H9 (cell line): ENCODE results near the gene FAF1. TPM values are rescaled to one million over a fixed set of nuclear protein-coding genes. Genes with fewer than 3 reads are reported as not detected.

Experiments used
- DNase-seq: peaks from one replicate; pipeline ENCODE4 v3.0.0-alpha.2; 2017
- H2AFZ ChIP-seq: one replicate; pipeline ENCODE4 v1.6.1; 2013; ENCODE audit warnings: mild to moderate bottlenecking, low read length, control low read depth, moderate library complexity
- H2AK5ac ChIP-seq: 2 replicates; pipeline ENCODE4 v1.6.1; 2013; ENCODE audit warnings: low read length, control low read depth, mixed read lengths; ENCODE audit not compliant: insufficient read length
- H2BK120ac ChIP-seq: one replicate; pipeline ENCODE4 v1.6.1; 2013; ENCODE audit warnings: low read depth, mild to moderate bottlenecking, low read length, control low read depth, inconsistent platforms; ENCODE audit not compliant: poor library complexity, severe bottlenecking
- H2BK12ac ChIP-seq: 2 replicates; pipeline ENCODE4 v1.6.1; 2013; ENCODE audit warnings: low read length, control low read depth, mixed read lengths, low read depth; ENCODE audit not compliant: insufficient read length
- H2BK15ac ChIP-seq: 2 replicates; pipeline ENCODE4 v1.6.1; 2013; ENCODE audit warnings: low read depth, low read length, control low read depth
- H2BK20ac ChIP-seq: one replicate; pipeline ENCODE4 v1.6.1; 2013; ENCODE audit warnings: low read depth, mild to moderate bottlenecking, low read length, control low read depth, inconsistent platforms; ENCODE audit not compliant: poor library complexity, severe bottlenecking
- H2BK5ac ChIP-seq: 2 replicates; pipeline ENCODE4 v1.6.1; 2013; ENCODE audit warnings: low read length, control low read depth, mixed read lengths; ENCODE audit not compliant: insufficient read length
- H3K14ac ChIP-seq: 2 replicates; pipeline ENCODE4 v1.6.1; 2013; ENCODE audit warnings: low read length, control low read depth; ENCODE audit not compliant: insufficient read depth
- H3K18ac ChIP-seq: 2 replicates; pipeline ENCODE4 v1.6.1; 2013; ENCODE audit warnings: low read depth, mild to moderate bottlenecking, mixed read lengths, low read length, control low read depth; ENCODE audit not compliant: insufficient read length
- H3K23ac ChIP-seq: 2 replicates; pipeline ENCODE4 v1.6.1; 2013; ENCODE audit warnings: low read length, control low read depth, mixed read lengths, low read depth; ENCODE audit not compliant: insufficient read length
- H3K23me2 ChIP-seq: 2 replicates; pipeline ENCODE4 v1.6.1; 2013; ENCODE audit warnings: low read depth, mild to moderate bottlenecking, mixed read lengths, low read length, control low read depth; ENCODE audit not compliant: insufficient read length, poor library complexity, severe bottlenecking
- H3K27ac ChIP-seq: 2 replicates; pipeline ENCODE4 v1.5.1; 2013; ENCODE audit warnings: low read length, control low read depth, mixed read lengths, low read depth; ENCODE audit not compliant: insufficient read length
- H3K27me3 ChIP-seq: 2 replicates; pipeline ENCODE4 v1.6.1; 2013; ENCODE audit warnings: low read length, control low read depth, inconsistent platforms; ENCODE audit not compliant: insufficient read depth
- H3K4ac ChIP-seq: 2 replicates; pipeline ENCODE4 v1.6.1; 2013; ENCODE audit warnings: low read depth, mild to moderate bottlenecking, control low read depth, inconsistent platforms, low read length, moderate library complexity
- H3K4me1 ChIP-seq: 2 replicates; pipeline ENCODE4 v1.6.1; 2013; ENCODE audit warnings: low read length, control low read depth, inconsistent platforms; ENCODE audit not compliant: insufficient read depth
- H3K4me2 ChIP-seq: 2 replicates; pipeline ENCODE4 v1.6.1; 2013; ENCODE audit warnings: low read length, control low read depth, mixed read lengths; ENCODE audit not compliant: insufficient read length, insufficient read depth
- H3K56ac ChIP-seq: 2 replicates; pipeline ENCODE4 v1.6.1; 2013; ENCODE audit warnings: low read depth, mild to moderate bottlenecking, mixed read lengths, low read length, control low read depth; ENCODE audit not compliant: insufficient read length
- H3K79me1 ChIP-seq: 2 replicates; pipeline ENCODE4 v1.6.1; 2013; ENCODE audit warnings: low read depth, mild to moderate bottlenecking, moderate library complexity, low read length, control low read depth, inconsistent platforms; ENCODE audit not compliant: insufficient read depth, poor library complexity, severe bottlenecking
- H3K79me2 ChIP-seq: 2 replicates; pipeline ENCODE4 v1.6.1; 2013; ENCODE audit warnings: low read length, control low read depth, inconsistent platforms; ENCODE audit not compliant: insufficient read depth
- H3K9ac ChIP-seq: 2 replicates; pipeline ENCODE4 v1.6.1; 2013; ENCODE audit warnings: low read length, control low read depth, mixed read lengths; ENCODE audit not compliant: insufficient read length; ENCODE audit errors: extremely low read depth
- H3K9me3 ChIP-seq: one replicate; pipeline ENCODE4 v1.6.1; 2013; ENCODE audit warnings: low read depth, low read length, inconsistent platforms; ENCODE audit not compliant: control insufficient read depth
- H3T11ph ChIP-seq: one replicate; pipeline ENCODE4 v1.6.1; 2013; ENCODE audit warnings: mild to moderate bottlenecking, low read length, control low read depth, inconsistent platforms
- H4K20me1 ChIP-seq: one replicate; pipeline ENCODE4 v1.6.1; 2013; ENCODE audit not compliant: control insufficient read depth, insufficient read length, insufficient read depth
- H4K5ac ChIP-seq: 2 replicates; pipeline ENCODE4 v1.6.1; 2013; ENCODE audit warnings: low read depth, mild to moderate bottlenecking, mixed read lengths, low read length, control low read depth; ENCODE audit not compliant: insufficient read length
- H4K8ac ChIP-seq: replicated peaks from 2 replicates; pipeline ENCODE4 v1.6.1; 2013; ENCODE audit warnings: low read length, control low read depth, mixed read lengths, low read depth; ENCODE audit not compliant: insufficient read length
- H4K91ac ChIP-seq: 2 replicates; pipeline ENCODE4 v1.6.1; 2013; ENCODE audit warnings: low read depth, mild to moderate bottlenecking, moderate library complexity, mixed read lengths, low read length, control low read depth; ENCODE audit not compliant: insufficient read length
- H3K27ac Mint-ChIP-seq, 3 experiments: 2 replicates in 2 of 3; 3 replicates in 1 of 3; pipeline ENCODE4 v1.8.0; 2020 to 2021; ENCODE audit warnings: mixed read lengths in 3 of 3, mild to moderate bottlenecking in 1 of 3, moderate library complexity in 1 of 3
- H3K27me3 Mint-ChIP-seq: 2 replicates; pipeline ENCODE4 v1.8.0; 2021; ENCODE audit warnings: low read depth, mild to moderate bottlenecking, moderate library complexity, mixed read lengths
- H3K36me3 Mint-ChIP-seq, 3 experiments: 2 replicates in 2 of 3; 3 replicates in 1 of 3; pipeline ENCODE4 v1.8.0; 2020 to 2021; ENCODE audit warnings: low read depth in 3 of 3, mixed read lengths in 3 of 3; ENCODE audit not compliant: insufficient read depth in 1 of 3
- H3K4me1 Mint-ChIP-seq, 2 experiments: 2 replicates each; pipeline ENCODE4 v1.8.0; 2020; ENCODE audit warnings: mixed read lengths in 2 of 2
- H3K4me3 Mint-ChIP-seq, 2 experiments: 2 replicates in 1 of 2; 3 replicates in 1 of 2; pipeline ENCODE4 v1.8.0; 2020 to 2021; ENCODE audit warnings: mild to moderate bottlenecking in 2 of 2, mixed read lengths in 2 of 2, moderate library complexity in 1 of 2
- H3K9me3 Mint-ChIP-seq, 2 experiments: 2 replicates in 1 of 2; 3 replicates in 1 of 2; pipeline ENCODE4 v1.8.0; 2020; ENCODE audit warnings: mild to moderate bottlenecking in 2 of 2, mixed read lengths in 2 of 2, moderate library complexity in 1 of 2
- CTCF ChIP-seq: fragments of 200-600 bp; sonication (generic); conservative IDR thresholded peaks from 3 replicates; pipeline ENCODE4 v1.8.0; 2021; ENCODE audit warnings: antibody characterized with exemption, mild to moderate bottlenecking
- WGBS: extraction: QIAGEN DNeasy Blood & Tissue Kit; methylation state at CpG from one replicate; pipeline ENCODE4 v1.1.7; 2013; ENCODE audit warnings: missing lambda C conversion rate, low lambda C conversion rate, mixed read lengths; ENCODE audit not compliant: insufficient read length; ENCODE audit errors: extremely low coverage; 5-methylcytosine and 5-hydroxymethylcytosine counted together
- total RNA-seq: library from RNA; stranded (reverse); gene quantifications from 2 replicates; pipeline ENCODE4 v1.2.1, GENCODE V29; 2021

Gene FAF1
- total RNA-seq, 1 experiment from 2014 or later, result 60.8 TPM

- no peak overlapping the region for H2AK5ac ChIP-seq
These were observed 147.7 kb downstream of the FAF1 start for GRCh38 chr1:50812346-50812745.

More at GRCh38 chr1:50812346-50812745, 147.7 kb downstream of the FAF1 start:
- Histone ChIP-seq H4K8ac (no peak overlapping the region), H3K27ac (no peak overlapping the region), H3K79me1 (no peaks in the 10 kb centered on the region), H3K9me3 (no peaks in the 10 kb centered on the region), H3T11ph (no peak overlapping the region), H4K20me1 (no peaks in the 10 kb centered on the region), H3K9ac (no peak overlapping the region), H2BK20ac (no peak overlapping the region), H2BK5ac (no peak overlapping the region), H3K14ac (no peak overlapping the region), H2BK15ac (no peak overlapping the region), H3K4me2 (no peak overlapping the region), H4K5ac (no peak overlapping the region), H3K27me3 (no peaks in the 10 kb centered on the region), H2BK120ac (no peak overlapping the region), H3K56ac (no peak overlapping the region), H3K23me2 (no peaks in the 10 kb centered on the region), H3K4me1 (no peaks in the 10 kb centered on the region; the same call in 1 of the 2 replicates), H2BK12ac (no peak overlapping the region), H3K79me2 (peaks cover 7% of the 10 kb centered on the region; the same call in 1 of the 2 replicates), H3K23ac (no peak overlapping the region), H3K4ac (no peak overlapping the region), H3K18ac (no peak overlapping the region), H2AFZ (no peak overlapping the region), H4K91ac (no peak overlapping the region)
- Mint-ChIP-seq H3K4me3 (no peak overlapping the region), H3K36me3 (peaks cover 1 to 14% (median 1%) of the 10 kb centered on the region in 3 experiments), H3K9me3 (peaks cover 8 to 9% of the 10 kb centered on the region in 2 experiments), H3K27ac (no peak overlapping the region), H3K27me3 (no peaks in the 10 kb centered on the region), H3K4me1 (peaks cover 11 to 12% of the 10 kb centered on the region in 2 experiments)
- WGBS, result no CpG with 5 or more reads among the region's 4 CpGs
- no peak for DNase-seq
- no peak for TF ChIP-seq CTCF
